ENCODE results near the gene IGLL5.
"Not testable (repeated sequence)": the region's sequence is repeated elsewhere in the genome, so short reads cannot be mapped to it uniquely, and the experiment has no call there.

Gene IGLL5

GRCh38 chr22:22884888-22885840 lies 2.5 kb upstream of the IGLL5 start:
- no peak for FAIRE-seq

GRCh38 chr22:22886546-22886945 lies 1.1 kb upstream of the IGLL5 start:
- FAIRE-seq, result no peak

- FAIRE-seq, result no peak
These were observed 1.1 kb downstream of the IGLL5 start for GRCh38 chr22:22888571-22889353.

- FAIRE-seq, result no peak
These were observed 2.5 kb downstream of the IGLL5 start for GRCh38 chr22:22890085-22890484.

GRCh38 chr22:22891139-22891621 lies 3.6 kb downstream of the IGLL5 start:
- FAIRE-seq, result no peak

- FAIRE-seq, result no peak
These were observed 4.8 kb downstream of the IGLL5 start for GRCh38 chr22:22892096-22893052.

GRCh38 chr22:22893077-22893805 lies 5.6 kb downstream of the IGLL5 start:
- FAIRE-seq, result no peak

GRCh38 chr22:22893891-22894739 lies 6.5 kb downstream of the IGLL5 start:
- FAIRE-seq, result no peak

- FAIRE-seq, result no peak
These were observed 7.4 kb downstream of the IGLL5 start for GRCh38 chr22:22894740-22895731.

- FAIRE-seq, result no peak
These were observed 8.3 kb downstream of the IGLL5 start for GRCh38 chr22:22895776-22896445.

GRCh38 chr22:22896601-22897000 lies 9.0 kb downstream of the IGLL5 start:
- FAIRE-seq, result no peak

- no peak for FAIRE-seq
These were observed 9.5 kb downstream of the IGLL5 start for GRCh38 chr22:22897091-22897490.

- FAIRE-seq, result no peak
These were observed 10.3 kb downstream of the IGLL5 start for GRCh38 chr22:22897947-22898346.

- not testable (repeated sequence) for FAIRE-seq
These were observed 10.9 kb downstream of the IGLL5 start for GRCh38 chr22:22898411-22898950.

- not testable (repeated sequence) for FAIRE-seq
These were observed 11.9 kb downstream of the IGLL5 start for GRCh38 chr22:22899342-22900080.

- not testable (repeated sequence) for FAIRE-seq
These were observed 13.1 kb downstream of the IGLL5 start for GRCh38 chr22:22900527-22901205.

- no peak for FAIRE-seq
These were observed 14.1 kb downstream of the IGLL5 start for GRCh38 chr22:22901578-22902218.

All from TTC549 (cell line).